GM12801 (cell line): ENCODE data around the gene GATA1.

Experiments
- CTCF ChIP-seq: IDR thresholded peaks from one replicate; pipeline ENCODE4 v1.5.1; 2011; ENCODE audit warnings: control low read depth; ENCODE audit not compliant: insufficient read length; ENCODE audit errors: extremely low read depth

The GATA1 gene

GRCh38 chrX:48784726-48785125 is 1.7 kb upstream of the GATA1 start:
- TF ChIP-seq CTCF, result no peak

GRCh38 chrX:48785186-48785539 is 1.2 kb upstream of the GATA1 start:
- no peak for TF ChIP-seq CTCF

- TF ChIP-seq CTCF, result no peak
Observed at GRCh38 chrX:48785540-48786214, 713 bp upstream of the GATA1 start.

GRCh38 chrX:48786825-48787504 is 575 bp downstream of the GATA1 start:
- no peak for TF ChIP-seq CTCF

GRCh38 chrX:48787505-48788443 is 1.4 kb downstream of the GATA1 start:
- no peak for TF ChIP-seq CTCF

GRCh38 chrX:48789366-48790220 is 3.2 kb downstream of the GATA1 start:
- no peak for TF ChIP-seq CTCF
